HG02623 (cell line): ENCODE measurements around the gene ACSF3.
"Not testable (repeated sequence)": the region's sequence is repeated elsewhere in the genome, so short reads cannot be mapped to it uniquely, and the experiment has no call there.

Source experiments
- ATAC-seq: cut with Tn5 transposase; IDR thresholded peaks from one replicate; pipeline ENCODE4 v1.9.1; 2021; ENCODE audit warnings: moderate library complexity; ENCODE audit not compliant: unreplicated experiment

Gene ACSF3

GRCh38 chr16:89072548-89073130, 21.0 kb upstream of the ACSF3 start:
- no peak for ATAC-seq

GRCh38 chr16:89073346-89074071, 20.1 kb upstream of the ACSF3 start:
- ATAC-seq: no peak

- not testable (repeated sequence) for ATAC-seq
Measured at GRCh38 chr16:89074072-89074674, 19.5 kb upstream of the ACSF3 start.

GRCh38 chr16:89074803-89075688, 18.6 kb upstream of the ACSF3 start:
- ATAC-seq: no peak

GRCh38 chr16:89076159-89076558, 17.5 kb upstream of the ACSF3 start:
- no peak for ATAC-seq

- no peak for ATAC-seq
Measured at GRCh38 chr16:89077076-89077475, 16.6 kb upstream of the ACSF3 start.

- ATAC-seq: no peak
Measured at GRCh38 chr16:89078172-89078571, 15.5 kb upstream of the ACSF3 start.

- no peak for ATAC-seq
Measured at GRCh38 chr16:89079434-89079980, 14.1 kb upstream of the ACSF3 start.

- no peak for ATAC-seq
Measured at GRCh38 chr16:89080196-89080853, 13.3 kb upstream of the ACSF3 start.

GRCh38 chr16:89081556-89081955, 12.1 kb upstream of the ACSF3 start:
- no peak for ATAC-seq

- ATAC-seq: no peak
Measured at GRCh38 chr16:89084411-89084810, 9.2 kb upstream of the ACSF3 start.

- ATAC-seq: no peak
Measured at GRCh38 chr16:89084814-89085612, 8.6 kb upstream of the ACSF3 start.

- no peak for ATAC-seq
Measured at GRCh38 chr16:89085755-89086154, 7.9 kb upstream of the ACSF3 start.

GRCh38 chr16:89087922-89088497, 5.6 kb upstream of the ACSF3 start:
- ATAC-seq: no peak

GRCh38 chr16:89089120-89089519, 4.5 kb upstream of the ACSF3 start:
- ATAC-seq: no peak

GRCh38 chr16:89090182-89090630, 3.4 kb upstream of the ACSF3 start:
- ATAC-seq: no peak

- no peak for ATAC-seq
Measured at GRCh38 chr16:89090669-89091426, 2.8 kb upstream of the ACSF3 start.

- ATAC-seq: no peak
Measured at GRCh38 chr16:89092013-89092412, 1.6 kb upstream of the ACSF3 start.

GRCh38 chr16:89093252-89093601, 425 bp upstream of the ACSF3 start:
- not testable (repeated sequence) for ATAC-seq
